ENCODE data around the gene ADAP1.
"Not testable (repeated sequence)": the region's sequence is repeated elsewhere in the genome, so short reads cannot be mapped to it uniquely, and the experiment has no call there.

Gene ADAP1

DNA sequence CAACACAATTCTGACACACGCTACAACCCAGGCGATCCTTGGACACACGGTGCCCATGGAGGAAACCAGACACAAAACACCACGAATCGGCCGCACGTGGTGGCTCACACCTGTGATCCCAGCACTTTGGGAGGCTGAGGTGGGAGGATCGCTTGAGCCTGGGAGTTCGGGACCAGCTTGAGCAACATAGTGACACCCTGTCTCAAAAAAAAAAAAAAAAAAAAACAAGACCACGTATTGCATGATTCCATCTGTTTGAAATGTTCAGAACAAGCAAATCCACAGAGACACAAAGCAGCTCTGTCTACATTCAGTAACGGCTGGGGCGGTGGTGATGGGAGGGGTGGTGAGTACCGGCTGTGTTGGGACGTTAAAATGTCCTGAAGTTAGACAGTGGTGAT, 25.2 kb downstream of the ADAP1 start:
- Histone ChIP-seq H3K36me3 (no peaks in the 10 kb centered on the region), H3K27me3 (no peaks in the 10 kb centered on the region), H3K9me3 (no peaks in the 10 kb centered on the region), H3K4me1 (peaks cover 3% of the 10 kb centered on the region), H3K4me3 (ENCODE audit: low read depth, low read length) (no peak overlapping the region)
- TF ChIP-seq, protein P1, sequence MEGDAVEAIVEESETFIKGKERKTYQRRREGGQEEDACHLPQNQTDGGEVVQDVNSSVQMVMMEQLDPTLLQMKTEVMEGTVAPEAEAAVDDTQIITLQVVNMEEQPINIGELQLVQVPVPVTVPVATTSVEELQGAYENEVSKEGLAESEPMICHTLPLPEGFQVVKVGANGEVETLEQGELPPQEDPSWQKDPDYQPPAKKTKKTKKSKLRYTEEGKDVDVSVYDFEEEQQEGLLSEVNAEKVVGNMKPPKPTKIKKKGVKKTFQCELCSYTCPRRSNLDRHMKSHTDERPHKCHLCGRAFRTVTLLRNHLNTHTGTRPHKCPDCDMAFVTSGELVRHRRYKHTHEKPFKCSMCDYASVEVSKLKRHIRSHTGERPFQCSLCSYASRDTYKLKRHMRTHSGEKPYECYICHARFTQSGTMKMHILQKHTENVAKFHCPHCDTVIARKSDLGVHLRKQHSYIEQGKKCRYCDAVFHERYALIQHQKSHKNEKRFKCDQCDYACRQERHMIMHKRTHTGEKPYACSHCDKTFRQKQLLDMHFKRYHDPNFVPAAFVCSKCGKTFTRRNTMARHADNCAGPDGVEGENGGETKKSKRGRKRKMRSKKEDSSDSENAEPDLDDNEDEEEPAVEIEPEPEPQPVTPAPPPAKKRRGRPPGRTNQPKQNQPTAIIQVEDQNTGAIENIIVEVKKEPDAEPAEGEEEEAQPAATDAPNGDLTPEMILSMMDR (IDR thresholded peaks at IDR 0.05; ENCODE audit: low read depth, low read length), result no peak
- no peak for DNase-seq

DNA sequence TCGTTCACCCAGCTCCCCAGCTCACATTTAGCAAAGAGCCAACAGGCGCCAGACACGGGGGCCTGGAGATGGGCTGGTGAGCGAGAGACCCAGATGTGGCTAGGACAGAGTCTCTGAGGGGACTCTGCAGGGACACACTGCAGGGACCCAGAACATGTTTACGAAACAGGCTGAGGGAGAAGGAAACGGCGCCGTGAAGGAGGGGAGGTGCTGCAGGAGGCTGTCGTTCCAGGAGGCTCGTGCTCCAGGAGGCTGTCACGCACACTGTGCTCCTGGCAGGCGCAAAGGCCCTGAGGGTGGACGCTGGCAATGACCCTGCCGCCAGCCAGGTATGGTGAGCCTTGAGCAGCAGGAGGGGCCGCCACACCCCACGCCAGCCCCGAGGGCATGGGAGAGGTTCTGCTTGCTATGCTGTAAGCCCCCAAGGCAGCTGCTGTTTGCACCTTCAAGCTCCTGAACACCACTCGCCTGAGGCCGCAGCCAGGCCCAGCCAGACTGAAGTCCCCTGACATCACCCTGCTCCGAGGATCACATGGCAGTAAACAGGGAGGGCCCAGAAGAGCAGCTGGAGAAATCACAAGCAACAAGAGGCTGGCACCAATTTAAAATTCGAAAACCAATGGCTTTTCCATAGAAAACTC, 27.3 kb downstream of the ADAP1 start:
- Histone ChIP-seq H3K4me3 (ENCODE audit: low read depth, low read length) (no peak overlapping the region), H3K36me3 (no peaks in the 10 kb centered on the region), H3K9me3 (no peaks in the 10 kb centered on the region), H3K27me3 (no peaks in the 10 kb centered on the region), H3K4me1 (peaks cover 6% of the 10 kb centered on the region)
- peak; percentile 48 for DNase-seq
- TF ChIP-seq, protein P1 (IDR thresholded peaks at IDR 0.05; ENCODE audit: low read depth, low read length), result no peak

DNA sequence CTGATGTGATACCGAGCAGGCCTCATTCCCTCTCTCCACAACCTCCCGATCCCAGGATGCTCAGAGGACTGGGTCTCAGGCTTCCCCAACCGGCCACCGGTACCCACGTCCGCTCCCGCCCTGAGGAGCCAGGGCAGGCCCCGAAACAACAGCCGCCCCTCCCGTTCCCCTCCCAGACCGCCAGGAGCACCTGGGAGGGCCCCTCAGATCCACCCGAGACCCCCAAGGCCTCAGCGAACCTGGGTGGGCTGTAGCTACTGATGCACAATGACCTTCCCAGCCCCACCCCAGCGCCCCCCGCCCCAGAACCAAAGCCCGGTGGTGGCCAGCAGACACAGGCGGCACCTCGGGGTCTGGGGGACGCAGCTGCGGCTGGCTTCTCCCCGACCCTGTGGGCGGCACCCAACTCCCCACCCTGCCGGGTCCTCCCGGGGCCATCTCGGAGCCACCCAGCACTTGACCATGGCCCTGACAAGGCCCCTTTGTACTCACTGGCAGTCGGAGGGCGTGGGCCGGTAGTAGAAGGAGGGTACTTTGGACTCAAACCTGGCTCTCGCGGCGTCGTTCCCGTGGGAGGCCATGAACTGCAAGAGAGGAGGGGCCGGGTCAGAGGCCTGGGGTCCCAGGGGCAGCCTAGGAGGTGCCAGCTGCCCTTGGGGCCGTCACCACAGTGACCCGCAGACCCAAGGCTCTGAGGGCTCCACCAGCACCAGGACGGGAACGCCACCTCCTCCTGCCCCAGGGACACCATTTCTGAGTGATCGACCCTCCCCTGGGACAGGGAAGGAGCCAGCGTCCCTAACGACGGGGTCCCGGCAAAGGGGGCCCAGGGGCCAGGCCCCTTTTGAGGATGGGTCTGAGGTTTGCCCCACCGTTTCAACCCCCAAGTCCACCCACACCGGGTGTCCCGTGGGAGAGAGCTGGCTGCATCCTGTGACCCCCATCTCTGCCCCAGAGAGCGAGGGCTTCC, 28.1 kb downstream of the ADAP1 start:
- Histone ChIP-seq H3K4me1 (peaks cover 6% of the 10 kb centered on the region), H3K9me3 (no peaks in the 10 kb centered on the region), H3K4me3 (ENCODE audit: low read depth, low read length) (no peak overlapping the region), H3K27me3 (no peaks in the 10 kb centered on the region), H3K36me3 (no peaks in the 10 kb centered on the region)
- peak; percentile 11 for DNase-seq
- TF ChIP-seq, protein P1 (IDR thresholded peaks at IDR 0.05; ENCODE audit: low read depth, low read length), result no peak

DNA sequence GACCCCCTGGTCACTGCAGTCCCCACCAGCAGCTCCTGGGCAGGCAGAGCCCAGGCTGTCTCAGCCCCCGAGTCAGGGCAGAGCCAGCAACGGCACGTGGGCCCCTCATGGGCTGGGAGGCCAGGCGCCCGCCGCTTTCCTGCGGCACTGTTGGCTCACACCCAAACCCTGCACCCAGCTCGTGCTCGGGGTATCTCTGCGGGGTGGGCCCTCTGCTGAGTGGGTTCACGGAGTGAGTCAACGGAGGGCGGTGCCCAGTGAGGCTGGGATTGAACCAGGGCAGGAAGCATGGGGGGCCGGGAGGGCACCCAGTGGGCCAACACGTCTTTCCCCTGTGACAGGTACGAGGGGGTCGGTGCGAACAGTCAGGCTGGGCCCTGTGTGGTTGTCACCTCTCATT, 28.9 kb downstream of the ADAP1 start:
- peaks cover 6% of the 10 kb centered on the region for H3K4me1 ChIP-seq
- DNase-seq, result peak; percentile 55

DNA sequence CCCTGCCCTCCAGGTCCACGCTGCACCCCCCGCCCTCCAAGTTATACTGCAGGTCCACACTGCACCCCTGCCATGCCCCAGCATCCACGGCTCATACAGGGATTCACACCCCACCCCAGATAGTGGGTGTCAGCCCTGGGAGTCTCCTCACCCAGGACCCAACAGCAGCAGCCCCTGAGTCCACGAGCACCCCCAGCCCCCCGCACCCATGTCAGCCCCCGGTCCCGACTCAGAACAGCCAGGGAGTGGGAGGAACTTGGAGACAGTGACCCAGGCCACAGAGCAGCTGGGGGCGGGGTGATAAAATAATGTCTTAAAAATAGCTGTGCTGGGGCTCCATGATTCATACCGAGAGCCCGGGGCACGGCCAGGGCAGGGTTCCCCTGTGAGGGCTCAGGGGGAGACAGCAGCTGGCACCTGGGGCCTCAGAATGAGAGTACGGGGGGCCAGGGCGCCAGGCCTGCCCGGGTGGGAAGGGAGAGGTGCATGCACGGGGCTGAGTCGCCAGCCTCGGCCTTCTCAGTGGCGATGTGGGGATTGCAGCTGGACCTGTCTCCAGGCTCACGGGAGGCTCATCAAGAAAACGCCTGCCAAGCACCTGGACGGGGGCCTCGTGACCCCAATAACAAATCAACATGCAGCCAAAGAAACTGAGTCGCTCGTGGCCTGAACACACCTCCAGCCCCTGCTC, 29.8 kb downstream of the ADAP1 start:
- TF ChIP-seq, protein P1 (IDR thresholded peaks at IDR 0.05; ENCODE audit: low read depth, low read length), result no peak
- peaks cover 6% of the 10 kb centered on the region for H3K4me1 ChIP-seq
- DNase-seq, result no peak
- H3K4me3 ChIP-seq (ENCODE audit: low read depth, low read length), result no peak overlapping the region
- no peaks in the 10 kb centered on the region for H3K9me3 ChIP-seq
- H3K36me3 ChIP-seq, result no peaks in the 10 kb centered on the region
- no peaks in the 10 kb centered on the region for H3K27me3 ChIP-seq

More for the DNA sequence above, 28.9 kb downstream of the ADAP1 start:
- TF ChIP-seq, protein P1 (IDR thresholded peaks at IDR 0.05; ENCODE audit: low read depth, low read length), result no peak
- Histone ChIP-seq H3K4me3 (ENCODE audit: low read depth, low read length) (no peak overlapping the region), H3K36me3 (no peaks in the 10 kb centered on the region), H3K9me3 (no peaks in the 10 kb centered on the region), H3K27me3 (no peaks in the 10 kb centered on the region)

DNA sequence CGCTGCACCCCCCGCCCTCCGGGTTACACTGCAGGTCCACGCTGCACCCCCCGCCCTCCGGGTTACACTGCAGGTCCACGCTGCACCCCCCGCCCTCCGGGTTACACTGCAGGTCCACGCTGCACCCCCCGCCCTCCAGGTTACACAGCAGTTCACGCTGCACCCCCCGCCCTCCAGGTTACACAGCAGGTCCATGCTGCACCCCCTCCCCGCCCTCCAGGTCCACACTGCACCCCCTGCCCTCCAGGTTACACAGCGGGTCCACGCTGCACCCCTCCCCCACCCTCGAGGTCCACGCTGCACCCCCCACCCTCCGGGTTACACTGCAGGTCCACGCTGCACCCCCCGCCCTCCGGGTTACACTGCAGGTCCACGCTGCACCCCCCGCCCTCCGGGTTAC, 30.4 kb downstream of the ADAP1 start:
- not testable (repeated sequence) for H3K4me3 ChIP-seq (ENCODE audit: low read depth, low read length); H3K36me3 ChIP-seq; H3K9me3 ChIP-seq; H3K27me3 ChIP-seq; H3K4me1 ChIP-seq
- DNase-seq, result peak; percentile 29
